Activated T-cell treated with anti-CD3 and anti-CD28 coated beads, Interleukin-2, amount 50 U/mL, for 4 hours (primary cell): ENCODE measurements around the gene RPGRIP1L. TPM values are rescaled to one million over a fixed set of nuclear protein-coding genes. Genes with fewer than 3 reads are reported as not detected.

Experiments
- ATAC-seq, 2 donors: fragments of 200-7000 bp; cut with Tn5 transposase; one replicate each; pipeline ENCODE4 v1.10.0; 2021
- DNase-seq: peaks from one replicate; pipeline ENCODE4 v3.0.0-alpha.2; 2020
- H3K27me3 Mint-ChIP-seq: one replicate; pipeline ENCODE4 v1.8.0; 2021; ENCODE audit warnings: low read depth, mixed read lengths
- H3K36me3 Mint-ChIP-seq: one replicate; pipeline ENCODE4 v1.8.0; 2022; ENCODE audit warnings: mixed read lengths; ENCODE audit not compliant: insufficient read depth
- H3K4me1 Mint-ChIP-seq: one replicate; pipeline ENCODE4 v1.8.0; 2021; ENCODE audit warnings: low read depth, mixed read lengths
- H3K4me3 Mint-ChIP-seq: one replicate; pipeline ENCODE4 v1.8.0; 2021; ENCODE audit warnings: mild to moderate bottlenecking, moderate library complexity, mixed read lengths
- H3K9me3 Mint-ChIP-seq: one replicate; pipeline ENCODE4 v1.8.0; 2021; ENCODE audit warnings: mixed read lengths
- total RNA-seq, 3 donors: library from RNA; stranded (reverse); gene quantifications; one replicate each; pipeline ENCODE4 v1.2.1, GENCODE V29; 2021

The RPGRIP1L gene
- 1 to 10 TPM; 5.4 to 6.6 (median 5.9) TPM for total RNA-seq

- H3K36me3 Mint-ChIP-seq, result peaks cover 11% of the 10 kb centered on the region
- no peaks in the 10 kb centered on the region for H3K27me3 Mint-ChIP-seq
- H3K9me3 Mint-ChIP-seq, result no peaks in the 10 kb centered on the region
- ATAC-seq (peak; percentile 98 to 99), DNase-seq (peak; percentile 97)
- peak within 1 kb of the TSS; percentile 97 for H3K4me3 Mint-ChIP-seq
- peaks cover 38% of the 10 kb centered on the region for H3K4me1 Mint-ChIP-seq
Measured at GRCh38 chr16:53703590-53704444, at the start of gene RPGRIP1L, which contains the start of gene FTO. TSS of gene RPGRIP1L (minus strand) at chr16:53703859. CDS start at chr16:53700723, 3,136 bp downstream. TSS of gene FTO (plus strand) at chr16:53704156.

GRCh38 chr16:53753431-53753830, 49.8 kb upstream of the RPGRIP1L start:
- H3K9me3 Mint-ChIP-seq, result peaks cover 1% of the 10 kb centered on the region
- no peak for DNase-seq
- no peak overlapping the region for H3K4me3 Mint-ChIP-seq
- H3K27me3 Mint-ChIP-seq, result no peaks in the 10 kb centered on the region
- ATAC-seq, result no peak
- peaks cover 8% of the 10 kb centered on the region for H3K4me1 Mint-ChIP-seq
- peaks cover 5% of the 10 kb centered on the region for H3K36me3 Mint-ChIP-seq

GRCh38 chr16:53752560-53752959, 48.9 kb upstream of the RPGRIP1L start:
- ATAC-seq (no peak), DNase-seq (no peak)
- H3K4me1 Mint-ChIP-seq, result peaks cover 5% of the 10 kb centered on the region
- H3K36me3 Mint-ChIP-seq, result peaks cover 2% of the 10 kb centered on the region
- no peaks in the 10 kb centered on the region for H3K27me3 Mint-ChIP-seq
- no peak overlapping the region for H3K4me3 Mint-ChIP-seq
- peaks cover 5% of the 10 kb centered on the region for H3K9me3 Mint-ChIP-seq

- DNase-seq, result no peak
- H3K9me3 Mint-ChIP-seq, result peaks cover 8% of the 10 kb centered on the region
- peaks cover 34% of the 10 kb centered on the region for H3K4me1 Mint-ChIP-seq
- no peak overlapping the region for H3K4me3 Mint-ChIP-seq
- peak in 1 of 2 donors; percentile 10 for ATAC-seq
- H3K27me3 Mint-ChIP-seq, result no peaks in the 10 kb centered on the region
- peaks cover 5% of the 10 kb centered on the region for H3K36me3 Mint-ChIP-seq
Measured at GRCh38 chr16:53745753-53746266, 42.2 kb upstream of the RPGRIP1L start.

- H3K4me3 Mint-ChIP-seq, result no peak overlapping the region
- H3K9me3 Mint-ChIP-seq, result peaks cover 8% of the 10 kb centered on the region
- no peak for ATAC-seq
Measured at GRCh38 chr16:53745086-53745485, 41.4 kb upstream of the RPGRIP1L start.

GRCh38 chr16:53744449-53744848, 40.8 kb upstream of the RPGRIP1L start:
- DNase-seq, result peak; percentile 8
- H3K9me3 Mint-ChIP-seq, result peaks cover 8% of the 10 kb centered on the region
- H3K36me3 Mint-ChIP-seq, result peaks cover 5% of the 10 kb centered on the region
- peaks cover 39% of the 10 kb centered on the region for H3K4me1 Mint-ChIP-seq
- peak; percentile 72 to 75 for ATAC-seq
- no peaks in the 10 kb centered on the region for H3K27me3 Mint-ChIP-seq
- H3K4me3 Mint-ChIP-seq, result peak overlapping the region; percentile 22

More at GRCh38 chr16:53745086-53745485, 41.4 kb upstream of the RPGRIP1L start:
- Mint-ChIP-seq H3K36me3 (peaks cover 5% of the 10 kb centered on the region), H3K27me3 (no peaks in the 10 kb centered on the region), H3K4me1 (peaks cover 34% of the 10 kb centered on the region)
- DNase-seq, result no peak

- Mint-ChIP-seq H3K36me3 (peaks cover 5% of the 10 kb centered on the region), H3K9me3 (peaks cover 8% of the 10 kb centered on the region), H3K4me1 (peaks cover 39% of the 10 kb centered on the region), H3K4me3 (no peak overlapping the region), H3K27me3 (no peaks in the 10 kb centered on the region)
- DNase-seq, result peak; percentile 6
- ATAC-seq, result peak in 1 of 2 donors; percentile 35
Measured at GRCh38 chr16:53743149-53743566, 39.5 kb upstream of the RPGRIP1L start.

- no peak overlapping the region for H3K4me3 Mint-ChIP-seq
- H3K4me1 Mint-ChIP-seq, result peaks cover 34% of the 10 kb centered on the region
- DNase-seq (no peak), ATAC-seq (no peak)
- no peaks in the 10 kb centered on the region for H3K27me3 Mint-ChIP-seq
- H3K9me3 Mint-ChIP-seq, result no peaks in the 10 kb centered on the region
- H3K36me3 Mint-ChIP-seq, result no peaks in the 10 kb centered on the region
Measured at GRCh38 chr16:53741546-53741945, 37.9 kb upstream of the RPGRIP1L start.

GRCh38 chr16:53740933-53741531, 37.4 kb upstream of the RPGRIP1L start:
- H3K27me3 Mint-ChIP-seq, result no peaks in the 10 kb centered on the region
- no peak for DNase-seq
- no peak overlapping the region for H3K4me3 Mint-ChIP-seq
- H3K9me3 Mint-ChIP-seq, result no peaks in the 10 kb centered on the region
- no peaks in the 10 kb centered on the region for H3K36me3 Mint-ChIP-seq
- H3K4me1 Mint-ChIP-seq, result peaks cover 38% of the 10 kb centered on the region
- no peak for ATAC-seq

- Mint-ChIP-seq H3K36me3 (no peaks in the 10 kb centered on the region), H3K4me1 (peaks cover 32% of the 10 kb centered on the region), H3K9me3 (no peaks in the 10 kb centered on the region), H3K4me3 (no peak overlapping the region), H3K27me3 (no peaks in the 10 kb centered on the region)
- ATAC-seq (no peak), DNase-seq (no peak)
Measured at GRCh38 chr16:53740476-53740875, 36.8 kb upstream of the RPGRIP1L start.

- H3K9me3 Mint-ChIP-seq, result no peaks in the 10 kb centered on the region
- H3K36me3 Mint-ChIP-seq, result no peaks in the 10 kb centered on the region
- no peaks in the 10 kb centered on the region for H3K27me3 Mint-ChIP-seq
- H3K4me3 Mint-ChIP-seq, result no peak overlapping the region
- ATAC-seq (no peak), DNase-seq (no peak)
- H3K4me1 Mint-ChIP-seq, result peaks cover 11% of the 10 kb centered on the region
Measured at GRCh38 chr16:53737552-53737951, 33.9 kb upstream of the RPGRIP1L start.

- no peak for ATAC-seq
- H3K36me3 Mint-ChIP-seq, result no peaks in the 10 kb centered on the region
- no peak overlapping the region for H3K4me3 Mint-ChIP-seq
- peaks cover 12% of the 10 kb centered on the region for H3K4me1 Mint-ChIP-seq
- H3K9me3 Mint-ChIP-seq, result no peaks in the 10 kb centered on the region
- no peak for DNase-seq
- H3K27me3 Mint-ChIP-seq, result no peaks in the 10 kb centered on the region
Measured at GRCh38 chr16:53736297-53736696, 32.6 kb upstream of the RPGRIP1L start.

- no peak for DNase-seq
- Mint-ChIP-seq H3K27me3 (no peaks in the 10 kb centered on the region), H3K4me3 (no peak overlapping the region), H3K36me3 (no peaks in the 10 kb centered on the region), H3K4me1 (peaks cover 13% of the 10 kb centered on the region), H3K9me3 (no peaks in the 10 kb centered on the region)
- ATAC-seq, result no peak
Measured at GRCh38 chr16:53734908-53735307, 31.2 kb upstream of the RPGRIP1L start.

GRCh38 chr16:53732296-53732929, 28.8 kb upstream of the RPGRIP1L start:
- Mint-ChIP-seq H3K36me3 (peaks cover 8% of the 10 kb centered on the region), H3K4me1 (peaks cover 14% of the 10 kb centered on the region), H3K4me3 (no peak overlapping the region), H3K9me3 (peaks cover 8% of the 10 kb centered on the region), H3K27me3 (no peaks in the 10 kb centered on the region)
- DNase-seq, result no peak
- no peak for ATAC-seq
